ENCODE data around the gene EFHC2.
"Not testable (repeated sequence)": the region's sequence is repeated elsewhere in the genome, so short reads cannot be mapped to it uniquely, and the experiment has no call there.

EFHC2 gene

GRCh38 chrX:44203791-44204190, 139.7 kb downstream of the EFHC2 start:
- Histone ChIP-seq H3K9me3 (no peaks in the 10 kb centered on the region), H3K4me1 (no peaks in the 10 kb centered on the region), H3K4me3 (ENCODE audit: low read depth, low read length) (no peak overlapping the region), H3K36me3 (no peaks in the 10 kb centered on the region), H3K27me3 (no peaks in the 10 kb centered on the region)
- no peak for DNase-seq
- TF ChIP-seq CTCF (IDR thresholded peaks at IDR 0.05; ENCODE audit: low read depth, low read length) = no peak

GRCh38 chrX:44202596-44202995, 140.9 kb downstream of the EFHC2 start:
- no peak overlapping the region for H3K4me3 ChIP-seq (ENCODE audit: low read depth, low read length)
- H3K36me3 ChIP-seq = no peaks in the 10 kb centered on the region
- DNase-seq = no peak
- no peak for TF ChIP-seq CTCF (IDR thresholded peaks at IDR 0.05; ENCODE audit: low read depth, low read length)
- H3K4me1 ChIP-seq = no peaks in the 10 kb centered on the region
- no peaks in the 10 kb centered on the region for H3K27me3 ChIP-seq
- H3K9me3 ChIP-seq = no peaks in the 10 kb centered on the region

GRCh38 chrX:44189116-44189515, 154.4 kb downstream of the EFHC2 start:
- no peak for DNase-seq
- TF ChIP-seq CTCF (IDR thresholded peaks at IDR 0.05; ENCODE audit: low read depth, low read length) = no peak
- H3K36me3 ChIP-seq = no peaks in the 10 kb centered on the region

GRCh38 chrX:44187915-44188314, 155.6 kb downstream of the EFHC2 start:
- H3K36me3 ChIP-seq; H3K4me3 ChIP-seq (ENCODE audit: low read depth, low read length); H3K27me3 ChIP-seq; H3K4me1 ChIP-seq; H3K9me3 ChIP-seq; DNase-seq: not testable (repeated sequence)

More at GRCh38 chrX:44189116-44189515, 154.4 kb downstream of the EFHC2 start:
- Histone ChIP-seq H3K9me3 (no peaks in the 10 kb centered on the region), H3K27me3 (no peaks in the 10 kb centered on the region), H3K4me1 (no peaks in the 10 kb centered on the region), H3K4me3 (ENCODE audit: low read depth, low read length) (no peak overlapping the region)

- no peak overlapping the region for H3K4me3 ChIP-seq (ENCODE audit: low read depth, low read length)
- no peaks in the 10 kb centered on the region for H3K4me1 ChIP-seq
- no peak for TF ChIP-seq CTCF (IDR thresholded peaks at IDR 0.05; ENCODE audit: low read depth, low read length)
- no peak for DNase-seq
- H3K27me3 ChIP-seq = no peaks in the 10 kb centered on the region
- no peaks in the 10 kb centered on the region for H3K9me3 ChIP-seq
- no peaks in the 10 kb centered on the region for H3K36me3 ChIP-seq
Observed at GRCh38 chrX:44183329-44183728, 160.1 kb downstream of the EFHC2 start.

GRCh38 chrX:44178274-44179053, 165.0 kb downstream of the EFHC2 start:
- no peaks in the 10 kb centered on the region for H3K27me3 ChIP-seq

More at GRCh38 chrX:44178274-44179053, 165.0 kb downstream of the EFHC2 start:
- no peaks in the 10 kb centered on the region for H3K36me3 ChIP-seq
- DNase-seq = no peak
- no peak for TF ChIP-seq CTCF (IDR thresholded peaks at IDR 0.05; ENCODE audit: low read depth, low read length)
- no peaks in the 10 kb centered on the region for H3K9me3 ChIP-seq
- no peak overlapping the region for H3K4me3 ChIP-seq (ENCODE audit: low read depth, low read length)
- H3K4me1 ChIP-seq = peaks cover 2% of the 10 kb centered on the region

Measured in BE2C (cell line).